ENCODE results near the gene SH2D3C. TPM values are rescaled to one million over a fixed set of nuclear protein-coding genes. Genes with fewer than 3 reads are reported as not detected.
A peak's percentile ranks its signal among the peaks of the same experiment; 100 is the strongest.

Gene SH2D3C
- total RNA-seq, 4 donors from 2014 or later = 2.6 to 10.1 (median 3.9) TPM

GRCh38 chr9:127805620-127806019 lies 27.2 kb upstream of the SH2D3C start:
- DNase-seq = peak; percentile 54
- Histone ChIP-seq H3K9me3 (no peaks in the 10 kb centered on the region), H3K27ac (no peak overlapping the region), H3K27me3 (no peaks in the 10 kb centered on the region), H3K4me3 (no peak overlapping the region), H3K36me3 (no peaks in the 10 kb centered on the region), H3K4me1 (peaks cover 21 to 38% (median 36%) of the 10 kb centered on the region in 4 donors)
- TF ChIP-seq CTCF (IDR thresholded peaks at IDR 0.05) (peak in 3 of 5 experiments; percentile 11 to 29 (median 28)), POLR2AphosphoS5 (IDR thresholded peaks at IDR 0.05) (no peak)
- intact Hi-C loops (cut with DNase I; ENCODE audit: low total_unique reads) (no loop called here), in situ Hi-C loops (cut with MboI; ENCODE audit: low pct_ligation_motif_present in 1 of 4, low pct_unique_long_range_greater_than_20kb in 1 of 4, low sequenced_read_pairs in 3 of 4) (no loop called here)
- 79 to 80% methylated on average over 4 to 8 of the region's 8 CpGs for WGBS, 2 donors (ENCODE audit: low coverage in 1 of 2)

GRCh38 chr9:127803507-127804352 lies 25.3 kb upstream of the SH2D3C start:
- Histone ChIP-seq H3K27me3 (no peaks in the 10 kb centered on the region), H3K4me1 (peaks cover 17 to 34% (median 31%) of the 10 kb centered on the region in 4 donors), H3K36me3 (no peaks in the 10 kb centered on the region), H3K9me3 (no peaks in the 10 kb centered on the region), H3K4me3 (peak overlapping the region; percentile 58 to 90 (median 70)), H3K27ac (peak overlapping the region; percentile 90 to 98 (median 94))
- WGBS, 2 donors (ENCODE audit: low coverage in 1 of 2) = 0 to 41% methylated on average over 4 to 18 of the region's 18 CpGs
- intact Hi-C loops (cut with DNase I; ENCODE audit: low total_unique reads) (no loop called here), in situ Hi-C loops (cut with MboI; ENCODE audit: low pct_ligation_motif_present in 1 of 4, low pct_unique_long_range_greater_than_20kb in 1 of 4, low sequenced_read_pairs in 3 of 4) (no loop called here)
- TF ChIP-seq POLR2A (IDR thresholded peaks at IDR 0.05) (no peak), CTCF (IDR thresholded peaks at IDR 0.05) (no peak), EP300 (IDR thresholded peaks at IDR 0.05; ENCODE audit: low read depth) (no peak), POLR2AphosphoS5 (IDR thresholded peaks at IDR 0.05) (no peak)
- DNase-seq = peak; percentile 47

GRCh38 chr9:127802576-127803443 lies 24.3 kb upstream of the SH2D3C start, which contains the start of gene FPGS:
Gene FPGS, plus strand, starts transcription at chr9:127802882. Its CDS starts 43 bp downstream, at chr9:127802925.
- intact Hi-C loops (cut with DNase I; ENCODE audit: low total_unique reads) = no loop called here
- WGBS, 2 donors (ENCODE audit: low coverage in 1 of 2) = 0% methylated on average over 55 of the region's 83 CpGs; no CpG with 5 or more reads in 1 of the 2 donors

GRCh38 chr9:127801955-127802575 lies 23.6 kb upstream of the SH2D3C start:
- Histone ChIP-seq H3K4me3 (peak overlapping the region; percentile 33 to 71 (median 63)), H3K9me3 (no peaks in the 10 kb centered on the region), H3K36me3 (no peaks in the 10 kb centered on the region), H3K4me1 (peaks cover 17 to 43% (median 37%) of the 10 kb centered on the region in 4 donors), H3K27ac (peak overlapping the region; percentile 90 to 98 (median 94)), H3K27me3 (no peaks in the 10 kb centered on the region)
- in situ Hi-C loops (cut with MboI; ENCODE audit: low pct_ligation_motif_present in 1 of 4, low pct_unique_long_range_greater_than_20kb in 1 of 4, low sequenced_read_pairs in 3 of 4) (no loop called here), intact Hi-C loops (cut with DNase I; ENCODE audit: low total_unique reads) (no loop called here)
- no peak for TF ChIP-seq EP300 (IDR thresholded peaks at IDR 0.05; ENCODE audit: low read depth)
- TF ChIP-seq POLR2A (IDR thresholded peaks at IDR 0.05) = no peak
- peak in 1 of 5 experiments; percentile 38 for TF ChIP-seq CTCF (IDR thresholded peaks at IDR 0.05)
- peak; percentile 10 to 45 (median 38) for TF ChIP-seq POLR2AphosphoS5 (IDR thresholded peaks at IDR 0.05)
- DNase-seq = no peak
- WGBS, 2 donors (ENCODE audit: low coverage in 1 of 2) = 29 to 71% methylated on average over 5 to 10 of the region's 10 CpGs

More at GRCh38 chr9:127802576-127803443, 24.3 kb upstream of the SH2D3C start, which contains the start of gene FPGS:
- peak; percentile 68 for TF ChIP-seq POLR2A (IDR thresholded peaks at IDR 0.05)
- TF ChIP-seq POLR2AphosphoS5 (IDR thresholded peaks at IDR 0.05) = peak; percentile 15 to 70 (median 70)
- no peak for TF ChIP-seq EP300 (IDR thresholded peaks at IDR 0.05; ENCODE audit: low read depth)
- Histone ChIP-seq H3K9me3 (no peaks in the 10 kb centered on the region), H3K4me3 (peak within 1 kb of the TSS; percentile 58 to 90 (median 70)), H3K27me3 (no peaks in the 10 kb centered on the region), H3K4me1 (peaks cover 17 to 39% (median 35%) of the 10 kb centered on the region in 4 donors), H3K27ac (peak within 1 kb of the TSS; percentile 90 to 98 (median 94)), H3K36me3 (no peaks in the 10 kb centered on the region)
- in situ Hi-C loops (cut with MboI; ENCODE audit: low pct_ligation_motif_present in 1 of 4, low pct_unique_long_range_greater_than_20kb in 1 of 4, low sequenced_read_pairs in 3 of 4) = no loop called here
- DNase-seq = peak; percentile 88

Measured in transverse colon (tissue), 4 donors.